Spleen (tissue), 7 donors: ENCODE measurements around the gene PTPRU.

Experiments used
- CTCF ChIP-seq, 11 experiments: fragments of 200-600 bp in 7 of 11; fragments of 450-650 bp in 4 of 11; sonication (generic) in 4 of 11; IDR thresholded peaks in 8 of 11; conservative IDR thresholded peaks in 3 of 11; 1 replicate in 7 of 11; 2 replicates in 4 of 11; pipeline versions ENCODE4 v1.4.0 to v1.8.0; 2016 to 2021; ENCODE audit warnings: antibody characterized with exemption in 11 of 11, inconsistent platforms in 4 of 11, mild to moderate bottlenecking in 1 of 11
- POLR2A ChIP-seq, 3 donors: fragments of 450-650 bp; IDR thresholded peaks; one replicate each; pipeline ENCODE4 v1.5.1; 2017; ENCODE audit warnings: antibody characterized with exemption in 3 of 3, mild to moderate bottlenecking in 1 of 3
- donor health status: DM: no; HTN: no; CAD: no; lungs with moderate emphysema.
- donor health status: DM: no; HTN: no; CAD: no.
- donor health status: DM: no; HTN: no; CAD: no.

- TF ChIP-seq CTCF (IDR thresholded peaks at IDR 0.05 in 8 of 11, conservative IDR thresholded peaks at IDR 0.05 in 3 of 11) (no peak), POLR2A (IDR thresholded peaks at IDR 0.05) (no peak)
Observed at GRCh38 chr1:29291756-29292155, 55.4 kb downstream of the PTPRU start.
